GM18873 (cell line): ENCODE measurements around the gene MERTK.
"Not testable (repeated sequence)": the region's sequence is repeated elsewhere in the genome, so short reads cannot be mapped to it uniquely, and the experiment has no call there.

ENCODE experiments used
- ATAC-seq: cut with Tn5 transposase; IDR thresholded peaks from one replicate; pipeline ENCODE4 v1.9.1; 2021; ENCODE audit warnings: mild to moderate bottlenecking, moderate library complexity, moderate number of reproducible peaks; ENCODE audit not compliant: unreplicated experiment, low FRiP score

Gene MERTK

GRCh38 chr2:112065966-112066365 lies 167.6 kb downstream of the MERTK start:
- ATAC-seq, result no peak

GRCh38 chr2:112069794-112070193 lies 171.4 kb downstream of the MERTK start:
- ATAC-seq, result not testable (repeated sequence)

- no peak for ATAC-seq
Observed at GRCh38 chr2:112073875-112074274, 175.5 kb downstream of the MERTK start.

- no peak for ATAC-seq
Observed at GRCh38 chr2:112074506-112074905, 176.1 kb downstream of the MERTK start.

- no peak for ATAC-seq
Observed at GRCh38 chr2:112075490-112076260, 177.3 kb downstream of the MERTK start.

- no peak for ATAC-seq
Observed at GRCh38 chr2:112077814-112078213, 179.4 kb downstream of the MERTK start.
